Effector memory CD4-positive, alpha-beta T cell (primary cell): ENCODE results near the gene LAMTOR4.

Source experiments
- DNase-seq, 3 donors: peaks; one replicate each; pipeline ENCODE4 v3.0.0-alpha.2; 2020
- H3K27ac ChIP-seq: 2 replicates; pipeline ENCODE4 v1.7.0; 2013; ENCODE audit warnings: mild to moderate bottlenecking, low read length, moderate library complexity; ENCODE audit not compliant: insufficient read depth, poor library complexity, severe bottlenecking
- H3K27me3 ChIP-seq: replicated peaks from 2 replicates; pipeline ENCODE4 v1.7.0; 2013; ENCODE audit warnings: mild to moderate bottlenecking, low read length; ENCODE audit not compliant: insufficient read depth, control insufficient read depth, poor library complexity, severe bottlenecking
- H3K36me3 ChIP-seq: 2 replicates; pipeline ENCODE4 v1.7.0; 2013; ENCODE audit warnings: mild to moderate bottlenecking, low read length, moderate library complexity; ENCODE audit not compliant: control insufficient read depth, insufficient read depth
- H3K4me1 ChIP-seq: 2 replicates; pipeline ENCODE4 v1.7.0; 2013; ENCODE audit warnings: low read length, mild to moderate bottlenecking; ENCODE audit not compliant: control insufficient read depth, insufficient read depth, poor library complexity, severe bottlenecking
- H3K4me3 ChIP-seq: 2 replicates; pipeline ENCODE4 v1.7.0; 2013; ENCODE audit warnings: low read length, low read depth, mild to moderate bottlenecking; ENCODE audit not compliant: insufficient read depth, poor library complexity, severe bottlenecking
- H3K9me3 ChIP-seq: 2 replicates; pipeline ENCODE4 v1.7.0; 2013; ENCODE audit warnings: mild to moderate bottlenecking, low read length, moderate library complexity; ENCODE audit not compliant: control insufficient read depth

Gene LAMTOR4

GRCh38 chr7:100109521-100110163 lies 39.1 kb upstream of the LAMTOR4 start:
- DNase-seq: no peak
- Histone ChIP-seq H3K4me1 (no peaks in the 10 kb centered on the region), H3K4me3 (no peak overlapping the region), H3K36me3 (peaks cover 61% of the 10 kb centered on the region), H3K9me3 (no peaks in the 10 kb centered on the region), H3K27ac (no peak overlapping the region), H3K27me3 (no peaks in the 10 kb centered on the region)

DNA sequence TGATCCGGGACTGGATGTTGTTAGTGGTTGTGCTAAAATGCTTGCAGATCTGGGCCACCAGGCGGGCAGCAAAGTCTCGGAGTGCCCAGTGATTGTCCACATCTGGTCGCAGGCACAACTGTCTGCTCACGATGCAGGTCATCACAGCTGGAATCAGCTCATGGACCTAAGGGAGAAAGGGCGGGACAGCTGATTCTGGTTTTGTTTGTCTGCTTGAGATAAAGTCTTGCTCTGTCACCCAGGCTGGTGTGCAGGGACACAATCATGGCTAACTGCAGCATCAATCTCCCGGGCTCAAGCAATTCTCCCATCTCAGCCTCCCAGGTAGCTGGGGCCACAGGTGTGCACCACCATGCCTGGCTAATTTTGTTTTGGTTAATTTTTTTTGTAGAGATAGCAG lies 37.6 kb upstream of the LAMTOR4 start:
- no peaks in the 10 kb centered on the region for H3K9me3 ChIP-seq
- no peaks in the 10 kb centered on the region for H3K27me3 ChIP-seq
- H3K4me3 ChIP-seq: no peak overlapping the region
- H3K36me3 ChIP-seq: peaks cover 62% of the 10 kb centered on the region
- DNase-seq: no peak
- H3K4me1 ChIP-seq: no peaks in the 10 kb centered on the region
- no peak overlapping the region for H3K27ac ChIP-seq

DNA sequence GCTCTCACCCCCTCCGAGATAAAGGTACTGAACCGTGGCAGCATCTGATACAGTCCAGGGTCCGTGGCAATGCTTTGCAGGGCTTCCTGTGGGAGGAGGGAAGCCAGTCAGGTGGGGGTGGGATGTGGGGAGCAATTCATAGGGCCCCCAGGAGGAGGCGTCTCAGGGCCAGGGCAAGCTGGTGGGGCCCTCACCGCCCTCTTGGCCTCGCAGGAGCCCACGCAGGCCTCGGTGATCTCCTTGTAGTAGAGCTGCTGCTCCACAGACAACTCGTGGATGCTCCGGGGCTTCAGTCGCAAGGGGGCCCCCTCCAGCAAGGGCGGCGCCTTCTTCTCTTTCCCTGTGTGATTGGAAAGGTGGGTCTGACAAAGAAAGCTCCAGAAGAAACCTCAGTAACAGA lies 36.8 kb upstream of the LAMTOR4 start:
- Histone ChIP-seq H3K4me3 (no peak overlapping the region), H3K36me3 (peaks cover 57% of the 10 kb centered on the region), H3K27ac (no peak overlapping the region), H3K27me3 (no peaks in the 10 kb centered on the region), H3K9me3 (no peaks in the 10 kb centered on the region), H3K4me1 (no peaks in the 10 kb centered on the region)
- DNase-seq: no peak

- Histone ChIP-seq H3K4me1 (peaks cover 7% of the 10 kb centered on the region), H3K27ac (no peak overlapping the region), H3K9me3 (no peaks in the 10 kb centered on the region), H3K27me3 (no peaks in the 10 kb centered on the region), H3K4me3 (no peak overlapping the region), H3K36me3 (peaks cover 38% of the 10 kb centered on the region)
- DNase-seq: no peak
Measured at GRCh38 chr7:100115026-100115425, 33.7 kb upstream of the LAMTOR4 start.

- Histone ChIP-seq H3K4me1 (peaks cover 13% of the 10 kb centered on the region), H3K4me3 (peak overlapping the region; percentile 90), H3K27ac (peak overlapping the region; percentile 96), H3K36me3 (peaks cover 20% of the 10 kb centered on the region), H3K27me3 (no peaks in the 10 kb centered on the region), H3K9me3 (no peaks in the 10 kb centered on the region)
- no peak for DNase-seq
Measured at GRCh38 chr7:100118388-100119071, 30.2 kb upstream of the LAMTOR4 start.

GRCh38 chr7:100119072-100119969 lies 29.4 kb upstream of the LAMTOR4 start, which contains the start of the genes CNPY4 and TAF6:
Gene CNPY4, plus strand, starts transcription at chr7:100119634. Its CDS starts 111 bp downstream, at chr7:100119745.
Gene TAF6, minus strand, starts transcription at chr7:100119358. Its CDS starts 5,149 bp downstream, at chr7:100114209.
- H3K9me3 ChIP-seq: no peaks in the 10 kb centered on the region
- peaks cover 13% of the 10 kb centered on the region for H3K4me1 ChIP-seq
- DNase-seq: peak; percentile 89 to 94 (median 92)
- peak within 1 kb of the TSS; percentile 90 for H3K4me3 ChIP-seq
- H3K27me3 ChIP-seq: no peaks in the 10 kb centered on the region
- peaks cover 16% of the 10 kb centered on the region for H3K36me3 ChIP-seq
- H3K27ac ChIP-seq: peak within 1 kb of the TSS; percentile 96

DNA sequence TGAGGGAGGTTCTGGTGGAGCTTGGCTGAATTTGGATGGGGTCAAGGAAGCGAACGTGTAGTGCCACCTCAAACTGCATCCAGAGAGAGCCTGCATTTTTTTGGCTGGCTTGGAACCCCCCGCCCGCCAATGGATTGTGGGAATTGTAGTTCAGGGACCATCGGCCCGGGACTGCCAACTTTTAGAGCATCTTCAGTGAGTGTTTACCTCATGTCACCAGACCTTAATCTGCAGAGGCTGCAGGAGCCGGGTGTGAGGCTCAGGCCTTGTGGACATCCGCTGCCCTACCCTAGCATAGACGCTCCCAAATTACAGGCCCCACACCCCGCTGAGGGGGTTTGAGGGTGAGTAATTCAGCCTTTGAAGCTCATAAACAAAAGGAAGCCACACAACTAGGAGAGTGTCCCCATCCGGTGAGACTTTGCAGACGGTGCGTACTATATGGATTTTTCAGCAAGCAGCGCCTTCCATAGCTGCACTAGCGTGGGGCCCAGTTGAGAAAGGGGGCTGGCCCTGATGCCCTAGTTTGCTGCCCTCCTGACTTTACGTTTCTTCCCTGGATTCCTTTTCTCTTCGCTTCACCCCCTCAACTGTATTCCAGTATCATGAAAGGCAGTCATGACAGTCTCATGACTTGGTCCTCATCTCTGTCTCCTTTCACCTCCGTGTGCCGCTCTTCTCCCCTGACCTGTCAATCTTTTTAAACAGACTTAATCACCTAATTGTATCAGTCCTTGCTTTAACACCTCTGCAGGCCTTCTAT lies 28.6 kb upstream of the LAMTOR4 start:
- Histone ChIP-seq H3K9me3 (no peaks in the 10 kb centered on the region), H3K4me1 (peaks cover 13% of the 10 kb centered on the region), H3K4me3 (peak overlapping the region; percentile 90), H3K36me3 (peaks cover 17% of the 10 kb centered on the region), H3K27ac (peak overlapping the region; percentile 96), H3K27me3 (no peaks in the 10 kb centered on the region)
- peak; percentile 42 to 69 (median 63) for DNase-seq

DNA sequence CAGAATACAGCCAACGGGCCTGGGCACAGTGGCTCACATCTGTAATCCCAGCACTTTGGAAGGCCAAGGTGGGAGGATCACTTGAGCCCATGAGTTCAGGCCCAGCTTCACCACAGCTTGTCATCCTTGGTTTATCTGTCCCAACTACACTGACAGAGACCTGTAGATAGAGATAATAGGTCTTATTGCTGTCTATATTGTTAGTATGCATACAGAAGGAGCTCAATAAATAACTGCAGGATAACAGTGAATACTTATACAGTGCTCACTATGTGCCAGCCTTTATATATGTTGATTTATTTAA lies 28.0 kb upstream of the LAMTOR4 start:
- H3K27ac ChIP-seq: peak overlapping the region; percentile 96
- H3K4me1 ChIP-seq: peaks cover 15% of the 10 kb centered on the region

GRCh38 chr7:100122067-100122466 lies 26.7 kb upstream of the LAMTOR4 start:
- peaks cover 16% of the 10 kb centered on the region for H3K4me1 ChIP-seq
- no peak overlapping the region for H3K27ac ChIP-seq
- peaks cover 17% of the 10 kb centered on the region for H3K36me3 ChIP-seq
- H3K27me3 ChIP-seq: no peaks in the 10 kb centered on the region
- H3K4me3 ChIP-seq: no peak overlapping the region
- no peak for DNase-seq
- H3K9me3 ChIP-seq: no peaks in the 10 kb centered on the region

More for the DNA sequence above, 28.0 kb upstream of the LAMTOR4 start:
- Histone ChIP-seq H3K9me3 (no peaks in the 10 kb centered on the region), H3K4me3 (peak overlapping the region; percentile 90), H3K36me3 (peaks cover 17% of the 10 kb centered on the region), H3K27me3 (no peaks in the 10 kb centered on the region)
- DNase-seq: no peak
